Liver (tissue), 3 donors: ENCODE measurements around the gene HEXIM2.

Experiments used
- ATF3 ChIP-seq: IDR thresholded peaks from 2 replicates; pipeline ENCODE4 v1.6.1; 2016; ENCODE audit warnings: antibody characterized with exemption
- EGR1 ChIP-seq, 2 donors: IDR thresholded peaks; 2 replicates each; pipeline ENCODE4 v1.6.1; 2016 to 2018; ENCODE audit warnings: antibody characterized with exemption in 2 of 2, low read depth in 2 of 2
- HNF4A ChIP-seq, 2 donors: conservative IDR thresholded peaks; 2 replicates each; pipeline ENCODE4 v1.6.1; 2016; ENCODE audit warnings: antibody characterized with exemption in 2 of 2, mild to moderate bottlenecking in 2 of 2
- MAX ChIP-seq: IDR thresholded peaks from 2 replicates; pipeline ENCODE4 v1.6.1; 2016; ENCODE audit warnings: antibody characterized with exemption
- RXRA ChIP-seq, 2 donors: IDR thresholded peaks; 2 replicates each; pipeline ENCODE4 v1.6.1; 2017 to 2018; ENCODE audit warnings: antibody characterized with exemption in 2 of 2, mild to moderate bottlenecking in 1 of 2
- YY1 ChIP-seq: IDR thresholded peaks from 2 replicates; pipeline ENCODE4 v1.6.1; 2016; ENCODE audit warnings: antibody characterized with exemption, mild to moderate bottlenecking
- TF ChIP-seq, protein P1 (sequence below): fragments of 150-350 bp; IDR thresholded peaks from 2 replicates; pipeline ENCODE4 v1.5.1; 2017; ENCODE audit warnings: improper control_type of control experiment, low read depth, low read length; ENCODE audit not compliant: missing input control
- TF ChIP-seq, protein P2 (sequence below): IDR thresholded peaks from 2 replicates; pipeline ENCODE4 v1.6.1; 2016; ENCODE audit warnings: antibody characterized with exemption, mild to moderate bottlenecking
- donor health status: healthy.
- donor health status: healthy.

DNA sequence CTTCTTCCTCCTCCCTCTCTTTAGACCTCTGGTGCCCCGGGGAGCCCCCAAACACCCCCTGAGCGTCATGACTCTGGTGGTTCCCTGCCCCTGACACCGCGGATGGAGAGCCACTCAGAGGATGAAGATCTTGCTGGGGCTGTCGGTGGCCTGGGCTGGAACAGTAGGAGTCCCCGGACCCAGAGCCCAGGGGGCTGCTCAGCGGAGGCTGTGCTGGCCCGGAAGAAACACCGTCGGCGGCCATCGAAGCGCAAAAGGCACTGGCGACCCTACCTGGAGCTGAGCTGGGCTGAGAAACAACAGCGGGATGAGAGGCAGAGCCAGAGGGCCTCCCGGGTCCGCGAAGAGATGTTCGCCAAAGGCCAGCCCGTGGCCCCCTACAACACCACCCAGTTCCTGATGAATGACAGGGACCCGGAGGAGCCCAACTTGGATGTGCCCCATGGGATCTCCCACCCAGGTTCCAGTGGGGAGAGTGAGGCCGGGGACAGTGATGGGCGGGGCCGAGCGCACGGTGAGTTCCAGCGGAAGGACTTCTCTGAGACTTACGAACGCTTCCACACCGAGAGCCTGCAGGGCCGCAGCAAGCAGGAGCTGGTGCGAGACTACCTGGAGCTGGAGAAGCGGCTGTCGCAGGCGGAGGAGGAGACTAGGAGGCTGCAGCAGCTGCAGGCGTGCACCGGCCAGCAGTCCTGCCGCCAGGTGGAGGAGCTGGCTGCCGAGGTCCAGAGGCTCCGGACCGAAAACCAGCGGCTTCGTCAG, 7.5 kb downstream of the HEXIM2 start:
- no peak for TF ChIP-seq MAX
- TF ChIP-seq, protein P1, sequence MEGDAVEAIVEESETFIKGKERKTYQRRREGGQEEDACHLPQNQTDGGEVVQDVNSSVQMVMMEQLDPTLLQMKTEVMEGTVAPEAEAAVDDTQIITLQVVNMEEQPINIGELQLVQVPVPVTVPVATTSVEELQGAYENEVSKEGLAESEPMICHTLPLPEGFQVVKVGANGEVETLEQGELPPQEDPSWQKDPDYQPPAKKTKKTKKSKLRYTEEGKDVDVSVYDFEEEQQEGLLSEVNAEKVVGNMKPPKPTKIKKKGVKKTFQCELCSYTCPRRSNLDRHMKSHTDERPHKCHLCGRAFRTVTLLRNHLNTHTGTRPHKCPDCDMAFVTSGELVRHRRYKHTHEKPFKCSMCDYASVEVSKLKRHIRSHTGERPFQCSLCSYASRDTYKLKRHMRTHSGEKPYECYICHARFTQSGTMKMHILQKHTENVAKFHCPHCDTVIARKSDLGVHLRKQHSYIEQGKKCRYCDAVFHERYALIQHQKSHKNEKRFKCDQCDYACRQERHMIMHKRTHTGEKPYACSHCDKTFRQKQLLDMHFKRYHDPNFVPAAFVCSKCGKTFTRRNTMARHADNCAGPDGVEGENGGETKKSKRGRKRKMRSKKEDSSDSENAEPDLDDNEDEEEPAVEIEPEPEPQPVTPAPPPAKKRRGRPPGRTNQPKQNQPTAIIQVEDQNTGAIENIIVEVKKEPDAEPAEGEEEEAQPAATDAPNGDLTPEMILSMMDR: no peak
- TF ChIP-seq YY1: no peak
- TF ChIP-seq EGR1 (IDR thresholded peaks at IDR 0.05; ENCODE audit: low read depth in 2 of 2): no peak
- TF ChIP-seq ATF3: no peak
- TF ChIP-seq HNF4A (conservative IDR thresholded peaks at IDR 0.05): no peak
- no peak for TF ChIP-seq RXRA (IDR thresholded peaks at IDR 0.05)
- TF ChIP-seq, protein P2, sequence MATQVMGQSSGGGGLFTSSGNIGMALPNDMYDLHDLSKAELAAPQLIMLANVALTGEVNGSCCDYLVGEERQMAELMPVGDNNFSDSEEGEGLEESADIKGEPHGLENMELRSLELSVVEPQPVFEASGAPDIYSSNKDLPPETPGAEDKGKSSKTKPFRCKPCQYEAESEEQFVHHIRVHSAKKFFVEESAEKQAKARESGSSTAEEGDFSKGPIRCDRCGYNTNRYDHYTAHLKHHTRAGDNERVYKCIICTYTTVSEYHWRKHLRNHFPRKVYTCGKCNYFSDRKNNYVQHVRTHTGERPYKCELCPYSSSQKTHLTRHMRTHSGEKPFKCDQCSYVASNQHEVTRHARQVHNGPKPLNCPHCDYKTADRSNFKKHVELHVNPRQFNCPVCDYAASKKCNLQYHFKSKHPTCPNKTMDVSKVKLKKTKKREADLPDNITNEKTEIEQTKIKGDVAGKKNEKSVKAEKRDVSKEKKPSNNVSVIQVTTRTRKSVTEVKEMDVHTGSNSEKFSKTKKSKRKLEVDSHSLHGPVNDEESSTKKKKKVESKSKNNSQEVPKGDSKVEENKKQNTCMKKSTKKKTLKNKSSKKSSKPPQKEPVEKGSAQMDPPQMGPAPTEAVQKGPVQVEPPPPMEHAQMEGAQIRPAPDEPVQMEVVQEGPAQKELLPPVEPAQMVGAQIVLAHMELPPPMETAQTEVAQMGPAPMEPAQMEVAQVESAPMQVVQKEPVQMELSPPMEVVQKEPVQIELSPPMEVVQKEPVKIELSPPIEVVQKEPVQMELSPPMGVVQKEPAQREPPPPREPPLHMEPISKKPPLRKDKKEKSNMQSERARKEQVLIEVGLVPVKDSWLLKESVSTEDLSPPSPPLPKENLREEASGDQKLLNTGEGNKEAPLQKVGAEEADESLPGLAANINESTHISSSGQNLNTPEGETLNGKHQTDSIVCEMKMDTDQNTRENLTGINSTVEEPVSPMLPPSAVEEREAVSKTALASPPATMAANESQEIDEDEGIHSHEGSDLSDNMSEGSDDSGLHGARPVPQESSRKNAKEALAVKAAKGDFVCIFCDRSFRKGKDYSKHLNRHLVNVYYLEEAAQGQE: no peak
